ENCODE data around the gene STT3B.

GRCh38 chr3:31648286-31648968 is 115.7 kb downstream of the STT3B start:
- no peak for TF ChIP-seq CTCF (IDR thresholded peaks at IDR 0.05)
- TF ChIP-seq POLR2AphosphoS5 (IDR thresholded peaks at IDR 0.05): no peak
- no peak for TF ChIP-seq EP300 (IDR thresholded peaks at IDR 0.05)

All from suprapubic skin (tissue), 4 donors.